Sigmoid colon (tissue), 4 donors: Measurements from ENCODE around the gene ATP8A1.

Source experiments
- EP300 ChIP-seq, 4 donors: sonication (generic); formaldehyde crosslinking; IDR thresholded peaks; one replicate each; pipeline ENCODE4 v1.6.1; 2017; ENCODE audit warnings: antibody characterized with exemption in 4 of 4
- POLR2A ChIP-seq, 2 donors: fragments of 450-650 bp; IDR thresholded peaks; one replicate each; pipeline ENCODE4 v1.6.1; 2016; ENCODE audit warnings: antibody characterized with exemption in 2 of 2, mild to moderate bottlenecking in 2 of 2, moderate library complexity in 2 of 2
- POLR2AphosphoS5 ChIP-seq, 4 donors: sonication (generic); formaldehyde crosslinking; IDR thresholded peaks; one replicate each; pipeline ENCODE4 v1.6.1; 2017; ENCODE audit warnings: antibody characterized with exemption in 4 of 4
- TF ChIP-seq, protein P1 (sequence below), 4 experiments: fragments of 450-650 bp in 3 of 4; fragments of 200-600 bp in 1 of 4; IDR thresholded peaks; one replicate each; pipeline ENCODE4 v1.5.1; 2016 to 2019; ENCODE audit warnings: antibody characterized with exemption in 4 of 4, mild to moderate bottlenecking in 3 of 4, moderate library complexity in 2 of 4

DNA sequence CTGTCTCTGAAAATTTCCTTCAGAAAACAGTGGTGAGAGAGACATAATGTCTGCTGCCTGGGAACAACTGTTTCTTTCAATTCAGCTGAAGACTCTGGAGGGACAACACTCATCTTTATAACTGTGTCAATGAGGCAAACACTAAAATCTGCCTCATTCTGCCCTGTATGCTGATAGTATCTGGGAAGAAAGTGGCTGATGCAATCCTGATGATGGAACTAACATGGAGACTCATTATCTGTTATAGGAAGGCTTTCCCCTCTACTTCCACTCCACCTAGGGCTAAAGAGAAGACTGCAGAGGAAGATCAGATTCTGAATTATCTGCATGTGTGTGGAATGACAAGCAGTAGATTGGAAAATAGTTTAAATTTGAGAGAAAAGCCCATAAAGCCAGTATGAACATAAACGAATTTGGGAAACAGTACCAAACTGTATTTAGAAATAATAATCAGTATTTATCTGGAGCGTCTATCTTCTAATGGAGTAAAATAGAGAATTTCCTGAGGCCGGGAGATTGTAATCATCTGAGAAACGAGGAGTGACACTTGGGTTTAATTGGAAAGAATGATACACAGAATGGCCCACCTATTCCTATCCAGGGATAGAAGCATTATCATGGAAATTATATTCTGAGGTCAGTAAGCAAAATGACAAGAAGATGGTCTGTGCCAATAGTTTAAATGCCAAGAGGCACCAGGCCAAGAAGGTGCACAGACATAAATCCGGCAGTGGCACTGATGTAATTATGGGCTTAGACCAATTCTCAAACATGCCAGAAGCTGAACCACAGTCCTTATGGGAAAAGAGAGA lies 174.2 kb downstream of the ATP8A1 start:
- TF ChIP-seq, protein P1, sequence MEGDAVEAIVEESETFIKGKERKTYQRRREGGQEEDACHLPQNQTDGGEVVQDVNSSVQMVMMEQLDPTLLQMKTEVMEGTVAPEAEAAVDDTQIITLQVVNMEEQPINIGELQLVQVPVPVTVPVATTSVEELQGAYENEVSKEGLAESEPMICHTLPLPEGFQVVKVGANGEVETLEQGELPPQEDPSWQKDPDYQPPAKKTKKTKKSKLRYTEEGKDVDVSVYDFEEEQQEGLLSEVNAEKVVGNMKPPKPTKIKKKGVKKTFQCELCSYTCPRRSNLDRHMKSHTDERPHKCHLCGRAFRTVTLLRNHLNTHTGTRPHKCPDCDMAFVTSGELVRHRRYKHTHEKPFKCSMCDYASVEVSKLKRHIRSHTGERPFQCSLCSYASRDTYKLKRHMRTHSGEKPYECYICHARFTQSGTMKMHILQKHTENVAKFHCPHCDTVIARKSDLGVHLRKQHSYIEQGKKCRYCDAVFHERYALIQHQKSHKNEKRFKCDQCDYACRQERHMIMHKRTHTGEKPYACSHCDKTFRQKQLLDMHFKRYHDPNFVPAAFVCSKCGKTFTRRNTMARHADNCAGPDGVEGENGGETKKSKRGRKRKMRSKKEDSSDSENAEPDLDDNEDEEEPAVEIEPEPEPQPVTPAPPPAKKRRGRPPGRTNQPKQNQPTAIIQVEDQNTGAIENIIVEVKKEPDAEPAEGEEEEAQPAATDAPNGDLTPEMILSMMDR (IDR thresholded peaks at IDR 0.05), result no peak
- TF ChIP-seq POLR2A (IDR thresholded peaks at IDR 0.05) (no peak), EP300 (IDR thresholded peaks at IDR 0.05) (no peak), POLR2AphosphoS5 (IDR thresholded peaks at IDR 0.05) (no peak)
